SK-N-SH (cell line): Measurements from ENCODE around the gene UBE2K. TPM values are rescaled to one million over a fixed set of nuclear protein-coding genes. Genes with fewer than 3 reads are reported as not detected.

Experiments
- CTCF ChIA-PET: fragments of 300-600, 350-600 bp; formaldehyde crosslinking; extraction: SDS; loops from one replicate; lab custom pipeline; 2021; lab: Yijun Ruan, JAX
- POLR2A ChIA-PET: fragments of 350-600 bp; sonication (Branson Sonifier 250); formaldehyde crosslinking; extraction: SDS; loops from one replicate; lab custom pipeline; 2020; ENCODE audit warnings: antibody characterized with exemption, inconsistent platforms; lab: Yijun Ruan, JAX
- DNase-seq: peaks from one replicate; pipeline ENCODE4 v3.0.0; 2012
- H2AFZ ChIP-seq: fragments of 200-600 bp; sonication (generic); 2 replicates; pipeline ENCODE4 v1.8.1; 2016; ENCODE audit warnings: antibody characterized with exemption, mild to moderate bottlenecking, low read depth
- H3F3A ChIP-seq: fragments of 200-600 bp; sonication (generic); replicated peaks from 2 replicates; pipeline ENCODE3; 2016; ENCODE audit warnings: antibody characterized with exemption, mild to moderate bottlenecking; ENCODE audit not compliant: insufficient read depth
- H3K27ac ChIP-seq, 2 experiments: fragments of 200-500 bp in 1 of 2; fragments of 200-600 bp in 1 of 2; sonication (Bioruptor generic) in 1 of 2; sonication (generic), shearing (Covaris generic) in 1 of 2; 2 replicates each; pipeline versions ENCODE4 v1.5.1 to v1.6.1; 2014 to 2016; ENCODE audit warnings: low read depth in 2 of 2, inconsistent platforms in 1 of 2, low read length in 1 of 2, mild to moderate bottlenecking in 1 of 2, mixed read lengths in 1 of 2
- H3K27me3 ChIP-seq: fragments of 200-600 bp; sonication (generic), shearing (Covaris generic); 2 replicates; pipeline ENCODE4 v1.6.1; 2016; ENCODE audit warnings: mixed run types; ENCODE audit not compliant: insufficient read depth
- H3K36me3 ChIP-seq, 2 experiments: fragments of 200-500 bp in 1 of 2; fragments of 200-600 bp in 1 of 2; sonication (Bioruptor generic) in 1 of 2; sonication (generic) in 1 of 2; replicated peaks in 1 of 2; 2 replicates each; pipeline versions ENCODE3 to v1.5.1; 2014 to 2016; ENCODE audit warnings: low read length in 1 of 2, mild to moderate bottlenecking in 1 of 2; ENCODE audit not compliant: insufficient read depth in 2 of 2, control insufficient read depth in 1 of 2
- H3K4me1 ChIP-seq, 2 experiments: fragments of 200-500 bp in 1 of 2; fragments of 200-600 bp in 1 of 2; sonication (Bioruptor generic) in 1 of 2; sonication (generic), shearing (Covaris generic) in 1 of 2; 2 replicates each; pipeline versions ENCODE4 v1.5.1 to v1.6.1; 2014 to 2016; ENCODE audit warnings: low read depth in 1 of 2, low read length in 1 of 2, mixed run types in 1 of 2; ENCODE audit not compliant: insufficient read depth in 2 of 2, control insufficient read depth in 1 of 2
- H3K4me2 ChIP-seq: fragments of 200-600 bp; sonication (generic), shearing (Covaris generic); 2 replicates; pipeline ENCODE4 v1.6.1; 2017; ENCODE audit warnings: mixed run types
- H3K4me3 ChIP-seq, 2 experiments: fragments of 200-500 bp in 1 of 2; fragments of 200-600 bp in 1 of 2; sonication (Bioruptor generic) in 1 of 2; sonication (generic), shearing (Covaris generic) in 1 of 2; 2 replicates each; pipeline versions ENCODE4 v1.5.1 to v1.8.1; 2014 to 2016; ENCODE audit warnings: low read depth in 2 of 2, inconsistent platforms in 1 of 2, low read length in 1 of 2, mild to moderate bottlenecking in 1 of 2, mixed read lengths in 1 of 2, moderate library complexity in 1 of 2
- H3K79me2 ChIP-seq: fragments of 200-600 bp; sonication (generic); 2 replicates; pipeline ENCODE4 v1.8.1; 2017; ENCODE audit warnings: mild to moderate bottlenecking; ENCODE audit not compliant: insufficient read depth
- H3K9ac ChIP-seq: fragments of 200-600 bp; sonication (generic); 2 replicates; pipeline ENCODE4 v1.6.1; 2017; ENCODE audit warnings: mixed run types
- H3K9me2 ChIP-seq: fragments of 200-600 bp; sonication (generic); 2 replicates; pipeline ENCODE4 v1.6.1; 2017; ENCODE audit warnings: mixed run types
- H3K9me3 ChIP-seq: fragments of 200-600 bp; sonication (generic); 2 replicates; pipeline ENCODE4 v1.6.1; 2017; ENCODE audit warnings: mixed run types, mild to moderate bottlenecking, moderate library complexity
- H4K20me1 ChIP-seq: fragments of 200-600 bp; sonication (generic); 2 replicates; pipeline ENCODE4 v1.6.1; 2017; ENCODE audit warnings: mild to moderate bottlenecking, mixed run types; ENCODE audit not compliant: insufficient read depth
- GABPA ChIP-seq: IDR thresholded peaks from 2 replicates; pipeline ENCODE4 v1.4.0; 2012; ENCODE audit warnings: low read depth, mild to moderate bottlenecking
- MAX ChIP-seq: IDR thresholded peaks from 2 replicates; pipeline ENCODE4 v1.4.0; 2012; ENCODE audit warnings: low read depth
- MEF2A ChIP-seq: IDR thresholded peaks from 2 replicates; pipeline ENCODE4 v1.4.0; 2012; ENCODE audit warnings: low read depth, borderline replicate concordance
- MXI1 ChIP-seq: IDR thresholded peaks from 2 replicates; pipeline ENCODE4 v1.6.1; 2012; ENCODE audit warnings: mild to moderate bottlenecking, low read depth, low read length, improper control_type of control experiment
- RAD21 ChIP-seq: IDR thresholded peaks from 2 replicates; pipeline ENCODE4 v1.6.1; 2012; ENCODE audit warnings: mild to moderate bottlenecking, low read length
- RCOR1 ChIP-seq: fragments of 150-350 bp; IDR thresholded peaks from 2 replicates; pipeline ENCODE4 v1.6.1; 2017; ENCODE audit warnings: antibody characterized with exemption, low read length
- SIN3A ChIP-seq: IDR thresholded peaks from 2 replicates; pipeline ENCODE4 v1.6.1; 2012; ENCODE audit warnings: low read depth, mild to moderate bottlenecking, low read length, moderate library complexity, borderline replicate concordance
- TAF1 ChIP-seq: IDR thresholded peaks from 2 replicates; pipeline ENCODE4 v1.6.1; 2012; ENCODE audit warnings: low read depth, mild to moderate bottlenecking, low read length, moderate library complexity, borderline replicate concordance
- TEAD4 ChIP-seq: IDR thresholded peaks from 2 replicates; pipeline ENCODE4 v1.4.0; 2012; ENCODE audit warnings: mild to moderate bottlenecking, borderline replicate concordance; ENCODE audit not compliant: insufficient read depth
- USF2 ChIP-seq: fragments of 150-350 bp; IDR thresholded peaks from 2 replicates; pipeline ENCODE4 v1.6.1; 2017; ENCODE audit warnings: antibody characterized with exemption, low read length, low read depth, borderline replicate concordance
- ZBTB33 ChIP-seq: IDR thresholded peaks from 2 replicates; pipeline ENCODE4 v1.4.0; 2012; ENCODE audit warnings: low read depth, borderline replicate concordance
- WGBS: methylation state at CpG from one replicate; pipeline ENCODE4 v1.1.6; 2017; ENCODE audit warnings: low lambda C conversion rate; 5-methylcytosine and 5-hydroxymethylcytosine counted together
- polyA plus RNA-seq, 3 experiments: library from polyadenylated mRNA; depleted of rRNA; stranded (reverse); fragments of >200 nt; gene quantifications; 2 replicates each; pipeline ENCODE4 v1.2.3, GENCODE V29; 2012

The UBE2K gene
- polyA plus RNA-seq, 1 of the 3 experiments (the other 2 are of a cell fraction): 102 TPM

- Histone ChIP-seq H3K27me3 (no peaks in the 10 kb centered on the region), H3K27ac (peak overlapping the region; percentile 90), H3K4me1 (peaks cover 0 to 5% of the 10 kb centered on the region in 2 experiments; a peak in 2 of 4 replicates), H3K4me3 (peak overlapping the region; percentile 81 to 97), H2AFZ (peak overlapping the region; percentile 84), H3K79me2 (peaks cover 56% of the 10 kb centered on the region), H3K9ac (peak overlapping the region; percentile 94), H3F3A (peaks cover 11% of the 10 kb centered on the region), H3K36me3 (peaks cover 0 to 18% of the 10 kb centered on the region in 2 experiments), H4K20me1 (peaks cover 48% of the 10 kb centered on the region), H3K9me2 (no peaks in the 10 kb centered on the region), H3K4me2 (peak overlapping the region; percentile 87), H3K9me3 (no peaks in the 10 kb centered on the region)
- TF ChIP-seq MXI1 (no peak), RAD21 (no peak), SIN3A (no peak), ZBTB33 (no peak), TAF1 (no peak), MAX (no peak), USF2 (no peak), RCOR1 (no peak), GABPA (no peak)
- 0% methylated on average over 9 of the region's 21 CpGs for WGBS
- ChIA-PET POLR2A (interaction anchor here (1.0 to 1.5 kb wide), 5 partner anchors 25 to 359 kb away, joined by 3 to 8 read pairs (median 8); partner anchors contain the start of genes SMIM14 and UGDH), CTCF (interaction anchor here (0.9 to 1.2 kb wide), 6 partner anchors 9 to 279 kb away, joined by 3 to 5 read pairs (median 3); partner anchors contain the start of gene PDS5A)
- DNase-seq: peak; percentile 74
Observed at GRCh38 chr4:39698424-39699009, 581 bp downstream of the UBE2K start.

GRCh38 chr4:39699687-39700409 is 1.9 kb downstream of the UBE2K start:
- H3K79me2 ChIP-seq: peaks cover 70% of the 10 kb centered on the region
- peaks cover 0 to 5% of the 10 kb centered on the region in 2 experiments; a peak in 2 of 4 replicates for H3K4me1 ChIP-seq
- H3K9me3 ChIP-seq: no peaks in the 10 kb centered on the region
- H3K9ac ChIP-seq: peak overlapping the region; percentile 94; the same call in 1 of the 2 replicates
- H3K27me3 ChIP-seq: no peaks in the 10 kb centered on the region
- H3K36me3 ChIP-seq: peaks cover 0 to 21% of the 10 kb centered on the region in 2 experiments
- WGBS: 21% methylated on average over 4 of the region's 4 CpGs
- H4K20me1 ChIP-seq: peaks cover 54% of the 10 kb centered on the region
- POLR2A ChIA-PET: no interaction called here
- no peak overlapping the region for H2AFZ ChIP-seq
- H3K9me2 ChIP-seq: no peaks in the 10 kb centered on the region
- H3K4me3 ChIP-seq: peak overlapping the region; percentile 81 to 97; a peak in 3 of 4 replicates
- DNase-seq: no peak
- TF ChIP-seq MEF2A (no peak), TEAD4 (peak; percentile 8; the same call in 1 of the 2 replicates)
- H3F3A ChIP-seq: peaks cover 11% of the 10 kb centered on the region
- H3K4me2 ChIP-seq: peak overlapping the region; percentile 87
- CTCF ChIA-PET: no interaction called here
- peak overlapping the region in 1 of 2 experiments; percentile 90; a peak in 1 of 4 replicates for H3K27ac ChIP-seq
